ENCODE measurements around the gene CADPS2.

Gene CADPS2

DNA sequence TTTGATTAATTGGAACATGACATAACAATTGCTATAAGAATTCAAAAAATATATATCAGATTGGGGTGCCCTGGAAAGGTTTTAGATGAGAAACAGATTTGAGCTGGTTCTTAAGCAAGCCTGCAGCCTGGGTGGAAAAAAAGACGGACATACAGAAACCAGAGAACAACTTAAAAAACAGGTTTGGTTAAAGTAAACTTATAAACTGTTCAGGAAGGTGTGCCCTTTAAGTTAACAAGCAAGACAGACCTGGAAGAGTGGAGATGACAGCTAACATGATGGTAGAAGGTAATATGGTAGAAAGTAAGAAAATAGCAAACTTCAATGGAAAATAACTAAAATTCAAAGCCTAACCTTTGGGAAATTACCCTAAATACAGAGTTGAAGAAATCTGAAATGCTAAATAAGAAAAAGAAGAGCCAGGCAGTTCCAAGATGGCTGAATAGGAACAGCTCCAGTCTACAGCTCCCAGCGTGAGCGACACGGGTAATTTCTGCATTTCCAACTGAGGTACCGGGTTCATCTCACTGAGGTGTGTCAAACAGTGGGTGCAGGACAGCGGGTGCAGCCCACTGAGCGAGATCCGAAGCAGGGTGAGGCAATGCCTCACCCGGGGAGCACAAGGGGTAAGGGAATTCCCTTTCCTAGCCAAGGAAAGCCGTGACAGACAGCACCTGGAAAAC is 52.2 kb downstream of the CADPS2 start:
- no peak overlapping the region for H3K4me3 ChIP-seq (ENCODE audit: low read depth, low read length)
- TF ChIP-seq, protein P1, sequence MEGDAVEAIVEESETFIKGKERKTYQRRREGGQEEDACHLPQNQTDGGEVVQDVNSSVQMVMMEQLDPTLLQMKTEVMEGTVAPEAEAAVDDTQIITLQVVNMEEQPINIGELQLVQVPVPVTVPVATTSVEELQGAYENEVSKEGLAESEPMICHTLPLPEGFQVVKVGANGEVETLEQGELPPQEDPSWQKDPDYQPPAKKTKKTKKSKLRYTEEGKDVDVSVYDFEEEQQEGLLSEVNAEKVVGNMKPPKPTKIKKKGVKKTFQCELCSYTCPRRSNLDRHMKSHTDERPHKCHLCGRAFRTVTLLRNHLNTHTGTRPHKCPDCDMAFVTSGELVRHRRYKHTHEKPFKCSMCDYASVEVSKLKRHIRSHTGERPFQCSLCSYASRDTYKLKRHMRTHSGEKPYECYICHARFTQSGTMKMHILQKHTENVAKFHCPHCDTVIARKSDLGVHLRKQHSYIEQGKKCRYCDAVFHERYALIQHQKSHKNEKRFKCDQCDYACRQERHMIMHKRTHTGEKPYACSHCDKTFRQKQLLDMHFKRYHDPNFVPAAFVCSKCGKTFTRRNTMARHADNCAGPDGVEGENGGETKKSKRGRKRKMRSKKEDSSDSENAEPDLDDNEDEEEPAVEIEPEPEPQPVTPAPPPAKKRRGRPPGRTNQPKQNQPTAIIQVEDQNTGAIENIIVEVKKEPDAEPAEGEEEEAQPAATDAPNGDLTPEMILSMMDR (IDR thresholded peaks at IDR 0.05; ENCODE audit: low read depth, low read length, missing control alignments): no peak
- in situ Hi-C loops (cut with HindIII; ENCODE audit: low sequenced_read_pairs): no loop called here
- DNase-seq (ENCODE audit: low read depth): no peak

DNA sequence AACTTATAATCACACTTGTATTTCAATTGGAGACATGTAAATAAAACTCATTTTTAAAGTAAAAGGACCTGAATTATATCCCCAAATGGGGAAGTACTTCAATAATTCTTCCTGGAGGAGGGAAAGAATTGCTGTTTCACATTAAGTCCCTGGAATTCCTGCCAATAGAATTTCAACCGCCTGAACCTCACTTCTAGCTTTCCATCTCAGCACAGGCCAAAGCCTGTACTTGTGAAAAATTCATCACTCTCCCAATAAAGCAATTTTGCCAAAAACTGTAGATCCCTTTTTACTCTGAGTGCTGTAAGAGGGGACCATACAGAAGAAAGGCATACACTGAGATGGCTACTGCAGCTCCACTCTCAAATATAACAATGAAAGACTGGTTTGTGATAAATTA is 54.8 kb downstream of the CADPS2 start:
- TF ChIP-seq, protein P1 (IDR thresholded peaks at IDR 0.05; ENCODE audit: low read depth, low read length, missing control alignments): no peak
- H3K4me3 ChIP-seq (ENCODE audit: low read depth, low read length): no peak overlapping the region
- DNase-seq (ENCODE audit: low read depth): no peak
- in situ Hi-C loops (cut with HindIII; ENCODE audit: low sequenced_read_pairs): no loop called here

DNA sequence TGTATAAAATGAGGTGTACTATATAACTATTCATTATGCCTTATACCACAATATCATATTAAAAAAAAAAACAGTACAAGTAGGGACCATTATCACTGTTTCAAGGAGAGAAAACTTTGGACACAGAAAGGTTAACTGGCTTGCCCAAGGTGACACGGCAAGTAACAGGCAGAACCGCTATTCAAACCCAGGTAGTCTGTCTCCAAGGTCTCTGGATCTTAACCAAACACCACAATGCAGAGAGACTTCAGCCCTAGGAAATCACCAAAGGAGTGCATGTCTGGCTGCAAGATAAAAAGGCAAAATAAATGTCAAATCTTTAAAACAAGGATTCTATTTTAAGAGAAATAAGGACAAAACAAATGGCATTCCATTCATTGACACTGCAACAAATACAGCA is 56.3 kb downstream of the CADPS2 start:
- no peak for DNase-seq (ENCODE audit: low read depth)
- H3K4me3 ChIP-seq (ENCODE audit: low read depth, low read length): no peak overlapping the region
- in situ Hi-C loops (cut with HindIII; ENCODE audit: low sequenced_read_pairs): no loop called here
- TF ChIP-seq, protein P1 (IDR thresholded peaks at IDR 0.05; ENCODE audit: low read depth, low read length, missing control alignments): no peak

DNA sequence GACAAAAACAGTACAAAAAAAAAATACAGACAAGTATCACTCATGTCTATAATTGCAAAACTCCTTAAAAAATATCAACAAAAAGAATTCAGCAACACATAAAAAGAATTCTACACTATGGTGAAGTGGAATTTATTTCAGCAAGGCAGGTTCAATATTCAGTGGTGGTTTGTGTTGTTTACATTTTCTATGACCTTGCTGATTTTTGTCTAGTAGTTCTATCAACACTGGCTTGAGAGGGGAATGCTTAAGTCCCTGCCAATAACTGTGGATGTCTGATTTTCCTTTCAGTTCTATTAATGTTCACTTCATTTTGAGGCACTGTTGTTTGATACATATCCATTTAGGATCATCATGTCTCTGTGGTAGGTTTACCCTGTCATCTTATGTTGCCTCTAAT is 58.5 kb downstream of the CADPS2 start:
- H3K4me3 ChIP-seq (ENCODE audit: low read depth, low read length): no peak overlapping the region
- in situ Hi-C loops (cut with HindIII; ENCODE audit: low sequenced_read_pairs): no loop called here
- DNase-seq (ENCODE audit: low read depth): no peak
- TF ChIP-seq, protein P1 (IDR thresholded peaks at IDR 0.05; ENCODE audit: low read depth, low read length, missing control alignments): no peak

DNA sequence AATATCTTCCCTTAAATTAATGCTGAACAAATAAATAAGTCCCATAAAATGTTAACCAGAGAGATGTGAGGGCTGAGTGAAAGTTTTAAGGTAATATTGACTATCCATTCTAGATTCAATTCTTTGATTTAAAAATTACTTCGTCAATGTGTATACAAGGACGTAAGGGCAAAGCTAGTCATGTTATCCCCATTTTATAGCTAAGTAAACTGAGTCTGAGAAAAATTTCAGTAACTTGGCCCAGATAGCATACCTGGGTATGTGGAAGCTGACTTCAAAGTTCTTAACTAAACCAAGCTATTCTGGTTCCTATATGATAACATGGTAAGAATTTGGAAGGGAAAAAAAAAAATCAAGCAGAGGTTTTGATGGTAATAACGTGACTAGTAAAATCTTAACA is 72.4 kb downstream of the CADPS2 start:
- in situ Hi-C loops (cut with HindIII; ENCODE audit: low sequenced_read_pairs): no loop called here
- DNase-seq (ENCODE audit: low read depth): no peak
- TF ChIP-seq, protein P1 (IDR thresholded peaks at IDR 0.05; ENCODE audit: low read depth, low read length, missing control alignments): no peak
- no peak overlapping the region for H3K4me3 ChIP-seq (ENCODE audit: low read depth, low read length)

DNA sequence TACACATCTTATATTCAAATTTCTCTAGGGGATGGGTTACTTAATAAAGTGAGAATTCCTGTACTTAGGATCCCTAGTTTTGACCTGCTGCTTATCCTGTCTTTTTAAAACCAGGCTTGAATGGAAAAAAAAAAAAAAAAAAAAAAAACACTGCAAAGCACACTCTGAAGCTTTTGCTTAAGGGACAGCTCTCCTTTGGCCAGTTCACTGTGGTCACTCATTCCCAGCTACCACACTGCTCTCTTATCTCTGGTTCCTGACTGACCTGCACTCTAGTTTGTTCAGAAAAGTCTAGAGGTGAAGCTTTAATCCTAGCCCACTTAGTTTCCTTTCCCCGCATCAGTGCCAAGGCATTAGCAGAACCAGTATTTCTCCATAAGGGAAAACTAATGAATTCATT is 82.4 kb downstream of the CADPS2 start:
- in situ Hi-C loops (cut with HindIII; ENCODE audit: low sequenced_read_pairs): no loop called here
- no peak for DNase-seq (ENCODE audit: low read depth)
- no peak overlapping the region for H3K4me3 ChIP-seq (ENCODE audit: low read depth, low read length)
- TF ChIP-seq, protein P1 (IDR thresholded peaks at IDR 0.05; ENCODE audit: low read depth, low read length, missing control alignments): no peak
